Measurements from ENCODE around the gene ATP13A3. TPM values are rescaled to one million over a fixed set of nuclear protein-coding genes. Genes with fewer than 3 reads are reported as not detected.

Gene ATP13A3
- total RNA-seq, 1 experiment from 2014 or later: 121 TPM

GRCh38 chr3:194472290-194472920 lies 14.4 kb downstream of the ATP13A3 start:
- TF ChIP-seq EZH2 (IDR thresholded peaks at IDR 0.05; ENCODE audit: borderline replicate concordance, low read depth, low read length, poor library complexity, severe bottlenecking) (no peak), CTCF (conservative IDR thresholded peaks at IDR 0.05; ENCODE audit: low read depth, low read length) (peak; percentile 83)
- Histone ChIP-seq H3K9me3 (ENCODE audit: low read depth, low read length, poor library complexity, severe bottlenecking) (no peaks in the 10 kb centered on the region), H3K4me3 (ENCODE audit: low read depth, low read length, poor library complexity, severe bottlenecking) (no peak overlapping the region), H3K36me3 (ENCODE audit: insufficient read depth, low read length, poor library complexity, severe bottlenecking) (no peaks in the 10 kb centered on the region), H3K27me3 (replicated peaks; ENCODE audit: insufficient read depth, low read depth, low read length, poor library complexity) (no peaks in the 10 kb centered on the region), H3K4me1 (ENCODE audit: insufficient read depth, low read length, poor library complexity, severe bottlenecking) (peaks cover 59% of the 10 kb centered on the region), H3K27ac (ENCODE audit: low read depth, low read length, poor library complexity, severe bottlenecking) (no peak overlapping the region)
- BruUV-seq (replicated peaks): no TSS peak
- ChIA-PET CTCF (interaction anchor here (0.5 to 1.6 kb wide), 7 partner anchors 11 to 868 kb away, joined by 3 to 9 read pairs (median 5); no protein-coding TSS in a partner anchor), POLR2A (ENCODE audit: low non-redundant PET) (interaction anchor here (0.6 to 0.7 kb wide), 2 partner anchors 11 to 121 kb away, joined by 3 to 5 read pairs; no protein-coding TSS in a partner anchor)
- intact Hi-C loops (cut with micrococcal nuclease; ENCODE audit: unreplicated experiment): loop anchor here (2.0 to 5.0 kb wide), 2 partner anchors 100 to 124 kb away; no protein-coding TSS in a partner anchor
- DNase-seq (ENCODE audit: low spot score): peak; percentile 81

DNA sequence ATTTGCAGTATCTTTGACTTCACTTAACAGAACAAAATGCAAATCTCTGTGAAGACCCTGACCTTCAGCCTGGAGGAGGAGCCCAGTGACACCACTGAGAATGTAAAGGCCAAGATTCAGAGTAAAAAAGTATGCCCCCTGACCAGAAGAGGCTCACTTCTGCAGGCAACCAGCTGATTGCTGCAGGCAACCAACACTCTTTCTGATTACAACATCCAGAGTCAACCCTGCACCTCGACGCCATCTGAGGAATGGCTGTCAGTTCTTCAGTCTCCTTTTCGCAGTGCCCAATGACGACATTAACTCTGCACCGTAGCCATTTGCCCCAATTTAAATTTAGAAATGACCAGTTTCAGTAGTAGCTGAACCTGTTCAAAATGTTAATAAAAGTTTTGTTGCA lies 14.9 kb downstream of the ATP13A3 start:
- Histone ChIP-seq H3K27ac (ENCODE audit: low read depth, low read length, poor library complexity, severe bottlenecking) (no peak overlapping the region), H3K4me1 (ENCODE audit: insufficient read depth, low read length, poor library complexity, severe bottlenecking) (peaks cover 59% of the 10 kb centered on the region)
- POLR2A ChIA-PET (ENCODE audit: low non-redundant PET): interaction anchor here (0.7 kb wide), 1 partner anchor 122 kb away, joined by 5 read pairs; no protein-coding TSS in a partner anchor

GRCh38 chr3:194470615-194471014 lies 16.2 kb downstream of the ATP13A3 start:
- H3K27ac ChIP-seq (ENCODE audit: low read depth, low read length, poor library complexity, severe bottlenecking): peak overlapping the region; percentile 48
- no peaks in the 10 kb centered on the region for H3K36me3 ChIP-seq (ENCODE audit: insufficient read depth, low read length, poor library complexity, severe bottlenecking)
- TF ChIP-seq EZH2 (IDR thresholded peaks at IDR 0.05; ENCODE audit: borderline replicate concordance, low read depth, low read length, poor library complexity, severe bottlenecking) (no peak), CTCF (conservative IDR thresholded peaks at IDR 0.05; ENCODE audit: low read depth, low read length) (no peak)
- peaks cover 48% of the 10 kb centered on the region for H3K4me1 ChIP-seq (ENCODE audit: insufficient read depth, low read length, poor library complexity, severe bottlenecking)
- CTCF ChIA-PET: no interaction called here
- no TSS peak for BruUV-seq (replicated peaks)
- no peaks in the 10 kb centered on the region for H3K9me3 ChIP-seq (ENCODE audit: low read depth, low read length, poor library complexity, severe bottlenecking)
- no peak for DNase-seq (ENCODE audit: low spot score)
- intact Hi-C loops (cut with micrococcal nuclease; ENCODE audit: unreplicated experiment): loop anchor here (5.0 kb wide), 1 partner anchor 102 kb away; no protein-coding TSS in a partner anchor
- no peaks in the 10 kb centered on the region for H3K27me3 ChIP-seq (replicated peaks; ENCODE audit: insufficient read depth, low read depth, low read length, poor library complexity)
- POLR2A ChIA-PET (ENCODE audit: low non-redundant PET): no interaction called here
- no peak overlapping the region for H3K4me3 ChIP-seq (ENCODE audit: low read depth, low read length, poor library complexity, severe bottlenecking)

More for the DNA sequence above, 14.9 kb downstream of the ATP13A3 start:
- Histone ChIP-seq H3K36me3 (ENCODE audit: insufficient read depth, low read length, poor library complexity, severe bottlenecking) (no peaks in the 10 kb centered on the region), H3K9me3 (ENCODE audit: low read depth, low read length, poor library complexity, severe bottlenecking) (no peaks in the 10 kb centered on the region), H3K4me3 (ENCODE audit: low read depth, low read length, poor library complexity, severe bottlenecking) (no peak overlapping the region), H3K27me3 (replicated peaks; ENCODE audit: insufficient read depth, low read depth, low read length, poor library complexity) (no peaks in the 10 kb centered on the region)
- intact Hi-C loops (cut with micrococcal nuclease; ENCODE audit: unreplicated experiment): loop anchor here (2.0 to 5.0 kb wide), 2 partner anchors 100 to 125 kb away; no protein-coding TSS in a partner anchor
- CTCF ChIA-PET: interaction anchor here (0.5 to 1.6 kb wide), 6 partner anchors 10 to 123 kb away, joined by 3 to 9 read pairs (median 5); no protein-coding TSS in a partner anchor
- TF ChIP-seq CTCF (conservative IDR thresholded peaks at IDR 0.05; ENCODE audit: low read depth, low read length): no peak
- BruUV-seq (replicated peaks): no TSS peak
- no peak for DNase-seq (ENCODE audit: low spot score)
